Neural cell (in vitro differentiated cells): ENCODE data around the gene MAD1L1. TPM values are rescaled to one million over a fixed set of nuclear protein-coding genes. Genes with fewer than 3 reads are reported as not detected.

Source experiments
- H2AFZ ChIP-seq: fragments of 200-600, 300-800 bp; sonication (generic), shearing (Covaris generic); 2 replicates; pipeline ENCODE4 v1.6.0; 2014; ENCODE audit warnings: low read depth, mild to moderate bottlenecking, antibody characterized with exemption, low read length, moderate library complexity
- H3F3A ChIP-seq: fragments of 200-600 bp; shearing (Covaris generic); 2 replicates; pipeline ENCODE4 v1.6.1; 2016; ENCODE audit warnings: mild to moderate bottlenecking, moderate library complexity, mixed read lengths, antibody characterized with exemption, low read length; ENCODE audit not compliant: insufficient read depth, poor library complexity, severe bottlenecking
- H3K27ac ChIP-seq: fragments of 200-600, 300-800 bp; sonication (generic), shearing (Covaris generic); 2 replicates; pipeline ENCODE4 v1.5.1; 2014; ENCODE audit warnings: mild to moderate bottlenecking, low read length, moderate library complexity
- H3K27me3 ChIP-seq: fragments of 300-800, 200-600 bp; sonication (generic), shearing (Covaris generic); 2 replicates; pipeline ENCODE4 v1.6.0; 2014; ENCODE audit warnings: mild to moderate bottlenecking, low read depth, low read length, moderate library complexity; ENCODE audit not compliant: insufficient read depth
- H3K36me3 ChIP-seq: fragments of 300-800, 200-600 bp; sonication (generic), shearing (Covaris generic); 2 replicates; pipeline ENCODE4 v1.5.1; 2014; ENCODE audit warnings: mild to moderate bottlenecking, antibody characterized with exemption, low read length, moderate library complexity; ENCODE audit not compliant: insufficient read depth
- H3K4me2 ChIP-seq: fragments of 300-800, 200-600 bp; sonication (generic), shearing (Covaris generic); 2 replicates; pipeline ENCODE4 v1.6.0; 2014; ENCODE audit warnings: mild to moderate bottlenecking, low read length
- H3K4me3 ChIP-seq: fragments of 300-800, 200-600 bp; sonication (generic), shearing (Covaris generic); 2 replicates; pipeline ENCODE4 v1.5.1; 2014; ENCODE audit warnings: mild to moderate bottlenecking, low read length, moderate library complexity
- H3K79me2 ChIP-seq: fragments of 200-600 bp; shearing (Covaris generic); replicated peaks from 2 replicates; pipeline ENCODE4 v1.6.0; 2014; ENCODE audit warnings: mild to moderate bottlenecking, low read length, moderate library complexity; ENCODE audit not compliant: insufficient read depth
- H3K9ac ChIP-seq: fragments of 300-800, 200-600 bp; sonication (generic), shearing (Covaris generic); 2 replicates; pipeline ENCODE4 v1.6.1; 2016; ENCODE audit warnings: mild to moderate bottlenecking, low read length, mixed read lengths
- H3K9me2 ChIP-seq: fragments of 200-600 bp; shearing (Covaris generic); 2 replicates; pipeline ENCODE4 v1.6.1; 2016; ENCODE audit warnings: mild to moderate bottlenecking, low read length, mixed read lengths; ENCODE audit not compliant: insufficient read depth
- H3K9me3 ChIP-seq: fragments of 200-600, 300-800 bp; sonication (generic), shearing (Covaris generic); 2 replicates; pipeline ENCODE4 v1.6.1; 2016; ENCODE audit warnings: mild to moderate bottlenecking, mixed run types, low read length, moderate library complexity, mixed read lengths
- H4K20me1 ChIP-seq: fragments of 200-600 bp; shearing (Covaris generic); 2 replicates; pipeline ENCODE4 v1.6.1; 2016; ENCODE audit warnings: mild to moderate bottlenecking, mixed run types; ENCODE audit not compliant: insufficient read depth
- EP300 ChIP-seq: fragments of 450-650 bp; conservative IDR thresholded peaks from 2 replicates; pipeline ENCODE4 v1.6.1; 2014; ENCODE audit warnings: antibody characterized with exemption, mild to moderate bottlenecking, moderate library complexity; ENCODE audit not compliant: poor library complexity, severe bottlenecking
- EZH2 ChIP-seq: fragments of 200-600, 300-800 bp; shearing (Covaris generic), sonication (generic); IDR thresholded peaks from 2 replicates; pipeline ENCODE4 v1.6.1; 2014; ENCODE audit warnings: antibody characterized with exemption, low read length, borderline replicate concordance, mild to moderate bottlenecking; ENCODE audit not compliant: insufficient read depth, poor library complexity, severe bottlenecking
- MXI1 ChIP-seq: fragments of 450-650 bp; conservative IDR thresholded peaks from 2 replicates; pipeline ENCODE4 v1.6.1; 2014; ENCODE audit warnings: antibody characterized with exemption, mild to moderate bottlenecking; ENCODE audit not compliant: poor library complexity, severe bottlenecking
- POLR2AphosphoS5 ChIP-seq: IDR thresholded peaks from 2 replicates; pipeline ENCODE4 v1.6.1; 2012
- RAD21 ChIP-seq: fragments of 450-650 bp; conservative IDR thresholded peaks from 2 replicates; pipeline ENCODE4 v1.6.1; 2014; ENCODE audit warnings: antibody characterized with exemption, mild to moderate bottlenecking, moderate library complexity
- SMC3 ChIP-seq: fragments of 450-650 bp; conservative IDR thresholded peaks from 2 replicates; pipeline ENCODE4 v1.6.1; 2014; ENCODE audit warnings: antibody characterized with exemption, mild to moderate bottlenecking, moderate library complexity; ENCODE audit not compliant: poor library complexity
- TAF1 ChIP-seq: IDR thresholded peaks from 2 replicates; pipeline ENCODE4 v1.6.1; 2012; ENCODE audit warnings: low read depth
- polyA plus RNA-seq: library from polyadenylated mRNA; depleted of rRNA; stranded (reverse); fragments of >200 nt; gene quantifications from 2 replicates; pipeline ENCODE4 v1.2.3, GENCODE V29; 2014
- TF ChIP-seq, protein P1 (sequence below): fragments of 450-650 bp; IDR thresholded peaks from 2 replicates; pipeline ENCODE4 v1.5.1; 2014; ENCODE audit warnings: antibody characterized with exemption, mild to moderate bottlenecking, moderate library complexity; ENCODE audit not compliant: poor library complexity, severe bottlenecking
- TF ChIP-seq, protein P2 (sequence below): IDR thresholded peaks from 2 replicates; pipeline ENCODE4 v1.6.1; 2012; ENCODE audit warnings: borderline replicate concordance

The MAD1L1 gene
- polyA plus RNA-seq, 1 donor from 2014 or later, result 31.4 TPM

DNA sequence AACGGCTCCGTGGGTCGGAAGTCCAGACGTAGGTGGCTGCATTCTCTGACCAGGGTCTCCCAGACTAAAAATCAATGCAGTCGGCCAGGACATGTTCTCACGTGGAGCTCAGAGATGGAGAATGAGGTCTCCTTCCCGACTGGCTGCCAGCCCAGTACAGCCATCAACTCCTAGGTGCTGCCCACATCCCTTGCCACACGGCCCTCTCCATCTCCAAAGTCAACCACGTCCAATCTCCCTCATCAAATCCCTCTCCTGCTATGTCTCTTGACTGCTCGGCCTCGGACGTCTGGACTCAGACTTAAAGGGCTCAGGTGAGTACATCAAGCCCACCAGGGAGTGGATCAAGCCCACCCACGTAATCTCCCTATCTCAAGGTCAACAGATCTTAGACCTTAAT lies 6.9 kb downstream of the MAD1L1 start:
- Histone ChIP-seq H3K9me2 (no peaks in the 10 kb centered on the region), H3K9me3 (no peaks in the 10 kb centered on the region), H3K79me2 (peaks cover 2% of the 10 kb centered on the region), H4K20me1 (no peaks in the 10 kb centered on the region), H2AFZ (no peak overlapping the region), H3K36me3 (no peaks in the 10 kb centered on the region), H3K9ac (no peak overlapping the region), H3K4me3 (no peak overlapping the region), H3K27me3 (no peaks in the 10 kb centered on the region), H3F3A (no peaks in the 10 kb centered on the region), H3K27ac (no peak overlapping the region), H3K4me2 (no peak overlapping the region)
- TF ChIP-seq SMC3, result no peak
- TF ChIP-seq EZH2, result no peak
- TF ChIP-seq, protein P1, sequence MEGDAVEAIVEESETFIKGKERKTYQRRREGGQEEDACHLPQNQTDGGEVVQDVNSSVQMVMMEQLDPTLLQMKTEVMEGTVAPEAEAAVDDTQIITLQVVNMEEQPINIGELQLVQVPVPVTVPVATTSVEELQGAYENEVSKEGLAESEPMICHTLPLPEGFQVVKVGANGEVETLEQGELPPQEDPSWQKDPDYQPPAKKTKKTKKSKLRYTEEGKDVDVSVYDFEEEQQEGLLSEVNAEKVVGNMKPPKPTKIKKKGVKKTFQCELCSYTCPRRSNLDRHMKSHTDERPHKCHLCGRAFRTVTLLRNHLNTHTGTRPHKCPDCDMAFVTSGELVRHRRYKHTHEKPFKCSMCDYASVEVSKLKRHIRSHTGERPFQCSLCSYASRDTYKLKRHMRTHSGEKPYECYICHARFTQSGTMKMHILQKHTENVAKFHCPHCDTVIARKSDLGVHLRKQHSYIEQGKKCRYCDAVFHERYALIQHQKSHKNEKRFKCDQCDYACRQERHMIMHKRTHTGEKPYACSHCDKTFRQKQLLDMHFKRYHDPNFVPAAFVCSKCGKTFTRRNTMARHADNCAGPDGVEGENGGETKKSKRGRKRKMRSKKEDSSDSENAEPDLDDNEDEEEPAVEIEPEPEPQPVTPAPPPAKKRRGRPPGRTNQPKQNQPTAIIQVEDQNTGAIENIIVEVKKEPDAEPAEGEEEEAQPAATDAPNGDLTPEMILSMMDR, result no peak
- no peak for TF ChIP-seq TAF1
- no peak for TF ChIP-seq MXI1
- no peak for TF ChIP-seq RAD21
- TF ChIP-seq POLR2AphosphoS5, result no peak
- TF ChIP-seq, protein P2, sequence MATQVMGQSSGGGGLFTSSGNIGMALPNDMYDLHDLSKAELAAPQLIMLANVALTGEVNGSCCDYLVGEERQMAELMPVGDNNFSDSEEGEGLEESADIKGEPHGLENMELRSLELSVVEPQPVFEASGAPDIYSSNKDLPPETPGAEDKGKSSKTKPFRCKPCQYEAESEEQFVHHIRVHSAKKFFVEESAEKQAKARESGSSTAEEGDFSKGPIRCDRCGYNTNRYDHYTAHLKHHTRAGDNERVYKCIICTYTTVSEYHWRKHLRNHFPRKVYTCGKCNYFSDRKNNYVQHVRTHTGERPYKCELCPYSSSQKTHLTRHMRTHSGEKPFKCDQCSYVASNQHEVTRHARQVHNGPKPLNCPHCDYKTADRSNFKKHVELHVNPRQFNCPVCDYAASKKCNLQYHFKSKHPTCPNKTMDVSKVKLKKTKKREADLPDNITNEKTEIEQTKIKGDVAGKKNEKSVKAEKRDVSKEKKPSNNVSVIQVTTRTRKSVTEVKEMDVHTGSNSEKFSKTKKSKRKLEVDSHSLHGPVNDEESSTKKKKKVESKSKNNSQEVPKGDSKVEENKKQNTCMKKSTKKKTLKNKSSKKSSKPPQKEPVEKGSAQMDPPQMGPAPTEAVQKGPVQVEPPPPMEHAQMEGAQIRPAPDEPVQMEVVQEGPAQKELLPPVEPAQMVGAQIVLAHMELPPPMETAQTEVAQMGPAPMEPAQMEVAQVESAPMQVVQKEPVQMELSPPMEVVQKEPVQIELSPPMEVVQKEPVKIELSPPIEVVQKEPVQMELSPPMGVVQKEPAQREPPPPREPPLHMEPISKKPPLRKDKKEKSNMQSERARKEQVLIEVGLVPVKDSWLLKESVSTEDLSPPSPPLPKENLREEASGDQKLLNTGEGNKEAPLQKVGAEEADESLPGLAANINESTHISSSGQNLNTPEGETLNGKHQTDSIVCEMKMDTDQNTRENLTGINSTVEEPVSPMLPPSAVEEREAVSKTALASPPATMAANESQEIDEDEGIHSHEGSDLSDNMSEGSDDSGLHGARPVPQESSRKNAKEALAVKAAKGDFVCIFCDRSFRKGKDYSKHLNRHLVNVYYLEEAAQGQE, result no peak
- no peak for TF ChIP-seq EP300

DNA sequence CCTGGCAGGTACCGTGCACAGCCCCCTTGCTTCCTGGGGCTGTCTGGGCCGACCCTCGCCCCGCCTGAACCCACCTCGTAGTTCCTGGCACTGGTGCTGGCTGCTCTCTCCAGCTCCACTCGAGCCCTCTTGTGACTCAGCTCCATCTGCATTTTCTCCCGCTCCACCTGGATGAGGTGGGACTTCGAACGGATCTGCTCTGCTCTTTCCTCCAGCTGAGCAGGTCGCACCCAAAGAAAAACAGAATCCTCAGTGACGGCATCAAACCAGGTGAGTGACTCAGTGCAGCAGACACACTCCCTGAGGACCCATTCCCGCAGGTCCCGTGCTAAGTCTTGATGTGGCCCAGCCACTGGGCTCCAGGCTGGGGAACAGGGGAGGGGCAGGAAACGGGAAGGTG lies 7.4 kb downstream of the MAD1L1 start:
- Histone ChIP-seq H3K27ac (no peak overlapping the region), H3F3A (no peaks in the 10 kb centered on the region), H3K9me3 (no peaks in the 10 kb centered on the region), H3K36me3 (no peaks in the 10 kb centered on the region), H3K9me2 (no peaks in the 10 kb centered on the region), H3K9ac (no peak overlapping the region), H2AFZ (no peak overlapping the region), H3K79me2 (no peaks in the 10 kb centered on the region), H3K27me3 (no peaks in the 10 kb centered on the region), H4K20me1 (no peaks in the 10 kb centered on the region), H3K4me2 (no peak overlapping the region), H3K4me3 (no peak overlapping the region)
- TF ChIP-seq MXI1 (no peak), RAD21 (no peak), POLR2AphosphoS5 (no peak), EZH2 (no peak), EP300 (no peak), TAF1 (no peak), SMC3 (no peak)
- TF ChIP-seq, protein P1, result no peak
- TF ChIP-seq, protein P2, result no peak
